Measurements from ENCODE around the gene MOXD1.

GRCh38 chr6:132259070-132259469, 142.2 kb downstream of the MOXD1 start:
- TF ChIP-seq CTCF (IDR thresholded peaks at IDR 0.05) (peak in 2 of 4 experiments; percentile 6 to 28), POLR2A (IDR thresholded peaks at IDR 0.05) (no peak)

All from gastroesophageal sphincter (tissue), 3 donors.